Fibroblast of skin of left biceps (primary cell): ENCODE measurements around the gene INMT.

Experiments
- DNase-seq, 2 experiments: peaks; one replicate each; pipeline ENCODE4 v3.0.0-alpha.2; 2013; ENCODE audit warnings: low read depth in 2 of 2

The INMT gene

DNA sequence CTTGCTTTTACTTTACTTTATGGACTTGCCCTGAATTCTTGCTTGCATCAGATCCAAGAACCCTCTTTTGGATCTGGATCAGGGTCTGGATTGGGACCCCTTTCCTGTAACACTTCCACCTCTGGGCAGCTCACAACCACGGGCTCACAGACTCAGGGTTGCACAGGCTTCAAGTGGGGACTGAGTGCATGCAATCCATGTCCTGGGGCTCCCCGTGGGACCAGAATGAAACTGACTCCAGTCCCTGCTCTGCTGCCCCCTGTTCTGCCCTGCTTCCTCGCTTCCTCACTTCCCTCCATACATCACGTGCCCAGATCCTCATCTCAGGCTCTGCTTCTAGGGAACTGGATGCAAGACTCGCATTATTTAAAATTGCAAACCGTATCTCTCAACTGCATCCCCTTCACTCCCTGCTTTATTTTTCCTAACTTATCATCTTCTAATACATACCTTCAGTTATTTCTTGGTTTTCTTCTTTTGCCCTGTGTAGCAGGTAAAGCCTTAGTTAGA, 23.3 kb upstream of the INMT start:
- DNase-seq = no peak

DNA sequence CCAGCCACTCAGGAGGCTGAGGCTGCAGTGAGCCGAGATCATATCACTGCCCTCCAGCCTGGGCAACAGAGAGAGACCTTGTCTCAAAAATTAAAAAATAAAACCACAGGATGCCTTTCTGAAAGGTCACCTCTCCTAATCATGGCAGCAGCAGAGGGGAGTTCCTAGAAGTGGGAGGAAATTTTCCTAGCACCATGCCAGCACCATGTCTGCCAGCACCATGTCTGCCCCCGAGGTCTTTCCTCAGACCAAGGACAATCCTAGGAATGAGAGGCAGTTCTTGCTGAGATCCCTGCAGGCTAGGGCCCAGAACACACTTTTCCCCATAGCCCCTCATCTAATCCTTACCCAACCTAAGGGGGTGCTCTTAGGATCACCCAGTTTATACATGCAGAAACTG, 22.3 kb upstream of the INMT start:
- DNase-seq = no peak

DNA sequence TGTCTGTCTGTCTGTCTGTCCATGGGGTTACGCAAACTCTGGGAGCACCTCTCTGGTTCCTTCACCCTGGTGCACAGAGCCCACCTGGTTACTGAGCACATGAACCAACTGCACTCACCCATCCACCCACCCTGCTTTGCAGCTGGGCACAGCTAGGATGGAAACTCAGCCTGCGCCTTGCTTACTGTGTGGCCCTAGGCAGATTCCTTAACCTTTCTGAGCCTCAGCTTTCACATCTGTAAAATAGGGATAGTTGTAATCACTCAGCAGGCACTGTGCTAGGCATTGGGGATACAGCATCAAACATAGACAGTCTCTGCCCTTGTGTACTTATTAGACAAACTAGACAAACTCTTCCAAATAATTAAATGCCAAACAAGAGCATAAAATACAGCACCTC, 21.8 kb upstream of the INMT start:
- DNase-seq = no peak

DNA sequence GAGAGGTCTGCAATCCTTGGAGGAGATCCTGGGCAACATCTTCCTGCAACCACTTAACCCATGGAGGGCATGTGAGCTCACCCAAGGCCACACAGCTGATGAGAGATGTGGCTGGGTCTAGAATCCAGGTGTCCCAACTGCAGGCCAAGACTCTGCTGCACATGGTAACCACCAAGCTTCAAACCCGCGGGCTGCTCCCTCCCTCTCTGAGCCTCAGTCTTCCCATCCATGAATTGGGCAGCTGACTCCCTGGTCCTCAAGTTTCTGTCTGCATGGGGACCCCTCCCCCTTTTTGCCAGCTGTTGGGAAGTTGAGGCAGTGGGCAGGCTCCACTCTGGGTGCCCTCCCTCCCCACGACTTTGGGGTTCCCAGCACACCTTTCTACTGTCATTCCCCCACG, 20.9 kb upstream of the INMT start:
- no peak for DNase-seq

DNA sequence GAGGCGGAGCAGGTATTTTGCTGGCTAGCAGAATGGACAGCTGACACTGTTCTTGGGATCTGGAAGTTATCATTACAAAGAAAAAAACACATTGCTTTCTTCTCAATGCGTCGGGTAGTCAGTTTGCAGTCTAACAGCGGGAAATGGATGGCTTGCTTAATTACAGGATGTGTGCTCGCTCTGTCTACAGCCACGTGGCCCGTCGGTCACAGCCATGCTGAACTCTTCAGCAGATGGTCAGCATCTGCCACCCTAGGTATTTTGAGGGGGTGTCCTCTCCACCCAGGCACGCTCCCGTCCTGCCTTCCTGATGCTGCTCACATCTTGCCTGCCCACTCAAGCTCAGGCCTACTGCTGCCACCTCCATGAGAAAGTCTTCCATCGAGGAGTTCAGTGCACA, 20.4 kb upstream of the INMT start:
- DNase-seq = no peak

DNA sequence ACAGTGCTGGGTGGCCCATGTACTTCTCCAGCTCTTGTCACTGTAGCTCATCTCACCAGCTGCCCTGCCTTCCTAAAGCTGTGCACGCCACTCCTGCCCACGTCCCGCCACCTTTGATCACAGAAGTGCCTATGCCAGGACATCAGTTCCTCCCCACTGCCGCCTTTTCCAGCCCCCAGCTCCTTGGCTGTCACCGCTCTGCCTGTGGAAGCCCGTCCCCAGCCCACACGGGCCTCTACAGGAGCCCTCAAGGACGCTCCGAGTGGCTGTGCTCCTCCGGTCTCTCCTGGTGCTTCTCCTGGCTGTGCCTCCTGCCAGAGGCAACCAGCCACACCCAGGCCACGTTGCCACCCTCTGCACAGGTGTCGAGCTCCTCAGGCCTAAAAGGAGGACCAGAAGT, 19.3 kb upstream of the INMT start:
- DNase-seq = no peak

DNA sequence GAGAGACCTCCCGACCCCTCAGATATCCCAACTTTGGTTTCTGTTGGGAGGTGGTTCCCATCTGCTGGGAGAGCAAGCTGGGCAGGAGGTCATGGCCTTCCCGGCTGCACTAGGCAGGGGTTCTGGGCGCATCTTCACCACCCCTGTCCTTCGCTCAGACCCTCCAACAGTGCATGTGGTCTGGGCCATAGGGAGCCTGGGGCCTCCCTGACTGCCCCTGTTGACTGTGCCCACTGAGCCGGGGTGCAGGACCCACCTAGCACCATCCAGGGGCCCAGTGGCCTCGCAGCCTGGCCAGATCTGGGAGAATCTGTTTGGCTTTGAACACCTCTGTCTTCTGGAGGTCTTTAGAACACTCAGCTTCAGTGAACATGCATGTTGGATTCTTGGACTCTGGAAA, 18.7 kb upstream of the INMT start:
- DNase-seq = no peak

DNA sequence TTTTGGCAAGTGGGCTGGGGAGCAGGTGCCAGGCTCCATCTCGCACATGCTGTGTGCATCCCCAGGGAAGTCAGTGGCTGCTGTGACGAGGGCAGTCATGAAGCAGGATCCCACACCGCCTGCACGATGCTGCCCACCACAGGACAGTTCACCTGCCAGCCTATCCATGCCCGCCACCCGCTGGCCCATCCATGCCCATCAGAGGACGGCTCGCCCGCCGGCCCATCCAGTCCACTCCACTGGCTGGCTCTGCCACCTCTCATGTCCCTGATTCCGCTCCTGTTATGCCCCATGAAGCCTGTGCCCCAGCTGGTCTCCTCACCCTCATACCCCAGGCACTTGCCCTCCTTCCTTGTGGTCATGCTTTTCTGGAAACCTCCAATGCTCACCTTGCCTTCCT, 18.2 kb upstream of the INMT start:
- no peak for DNase-seq

DNA sequence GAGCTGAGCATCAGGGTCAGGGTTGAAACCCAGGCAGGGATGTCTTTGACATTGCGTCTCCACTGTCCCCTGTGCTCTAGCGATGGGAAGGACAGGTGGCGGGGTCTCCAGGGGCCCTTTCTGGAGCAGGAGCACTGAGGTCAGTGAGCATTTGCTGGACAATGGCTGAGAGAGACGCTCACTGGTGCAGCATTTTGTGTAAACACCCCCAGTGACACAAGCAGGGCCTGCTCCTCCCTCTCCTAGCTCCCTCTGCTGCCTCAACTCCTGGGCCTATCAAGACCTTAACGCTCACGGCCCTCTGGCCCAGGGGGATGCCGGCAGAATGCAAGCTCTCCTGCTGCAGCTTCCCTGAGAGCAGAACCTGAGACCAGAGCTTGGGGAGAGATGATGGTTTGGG, 17.4 kb upstream of the INMT start:
- no peak for DNase-seq

DNA sequence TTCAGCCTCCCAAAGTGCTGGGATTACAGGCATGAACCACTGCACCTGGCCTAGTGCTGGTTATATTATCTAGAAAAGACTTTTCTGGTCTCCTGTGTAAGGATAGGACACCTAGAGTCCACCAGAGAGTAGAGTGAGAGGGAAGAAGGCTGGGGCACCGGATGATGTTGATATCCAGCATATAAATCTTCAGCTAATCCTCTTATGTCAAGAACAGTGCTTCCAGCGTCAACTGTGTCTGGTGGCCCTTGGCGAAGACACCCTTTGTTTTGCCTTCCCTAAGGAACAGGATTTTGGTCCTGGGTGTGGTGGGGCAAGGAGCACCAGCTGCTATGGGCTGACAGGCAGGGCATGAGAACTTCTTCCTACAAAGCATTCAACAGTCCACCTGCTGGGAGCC, 16.3 kb upstream of the INMT start:
- DNase-seq = no peak

DNA sequence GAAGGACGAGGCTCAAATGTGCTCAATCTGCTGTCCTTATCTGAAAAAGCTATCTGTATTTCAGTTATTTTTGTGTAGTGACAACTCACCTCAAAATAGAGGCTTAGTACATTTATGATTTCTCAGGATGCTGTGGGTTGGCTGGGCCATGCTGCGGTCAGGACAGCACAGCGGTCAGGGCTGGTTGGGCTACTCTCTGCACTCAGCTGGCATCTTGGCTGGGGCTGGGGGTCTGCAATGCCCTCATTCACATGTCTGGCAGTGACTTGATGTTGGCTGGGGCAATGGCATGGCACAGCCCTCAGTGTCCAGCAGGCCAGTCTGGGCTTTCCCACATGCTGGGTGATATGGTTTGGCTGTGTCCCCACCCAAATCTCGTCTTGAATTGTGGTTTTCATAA, 15.6 kb upstream of the INMT start:
- DNase-seq = no peak

DNA sequence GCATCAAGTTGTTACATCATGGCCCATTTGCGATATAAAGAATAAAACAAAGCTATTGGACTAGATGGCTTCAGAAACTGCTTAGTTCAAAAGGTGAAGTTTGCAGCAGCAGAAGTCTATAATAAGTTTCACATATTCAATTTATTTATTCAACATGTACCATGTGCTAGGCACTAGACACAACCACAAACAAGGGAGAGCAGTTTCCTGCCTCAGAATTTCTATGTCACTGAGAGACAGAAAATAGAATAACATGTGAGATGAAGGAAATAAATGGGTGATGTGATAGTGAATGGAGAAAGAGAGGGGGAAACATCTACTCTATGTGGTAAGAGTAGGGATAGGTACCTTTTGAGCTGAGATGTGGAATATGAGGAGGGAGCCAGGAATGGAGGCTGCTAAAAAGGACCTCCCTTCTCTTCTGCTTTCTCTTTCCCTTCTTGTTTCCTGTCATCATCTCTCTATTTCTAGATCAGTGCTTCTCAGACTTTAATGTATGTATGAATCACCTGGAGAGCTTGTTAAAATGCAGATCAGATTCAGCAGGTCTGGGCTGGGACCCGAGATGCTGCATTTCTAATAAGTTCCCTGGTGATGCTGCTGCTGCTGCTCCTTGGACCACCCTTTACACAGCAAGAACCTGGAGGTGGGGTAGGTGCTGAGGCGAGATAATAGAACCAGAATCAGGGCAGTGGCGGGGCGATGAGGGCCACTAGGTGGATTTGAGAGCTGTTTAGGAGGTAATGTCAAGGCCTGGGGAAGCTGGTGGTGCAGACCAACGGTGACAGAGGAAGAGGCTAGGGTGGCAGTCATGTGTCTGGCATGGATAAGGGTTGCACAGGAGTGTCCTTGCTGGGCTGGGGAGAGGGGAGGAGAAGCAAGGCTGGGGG, 13.7 kb upstream of the INMT start:
- DNase-seq = no peak

DNA sequence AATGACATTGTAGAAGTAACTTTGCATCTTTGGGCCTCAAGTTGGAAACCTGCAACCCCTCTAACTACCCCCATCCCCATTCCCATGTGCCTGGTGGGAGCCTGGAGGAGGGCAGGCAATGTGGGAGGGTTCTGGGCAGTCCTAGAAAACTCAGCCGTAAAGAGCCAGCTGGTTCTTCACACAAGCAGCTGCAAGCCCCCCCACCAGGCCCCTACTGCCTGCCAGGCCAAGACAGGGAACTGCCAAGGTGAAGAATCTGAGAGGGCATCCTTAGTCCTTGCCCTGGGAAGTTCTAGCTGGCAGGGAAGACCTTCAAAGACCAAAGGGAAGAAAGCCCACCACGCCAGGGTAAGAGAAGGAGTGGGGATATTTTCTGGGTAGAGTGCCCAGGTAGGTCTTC, 12.2 kb upstream of the INMT start:
- DNase-seq = no peak

DNA sequence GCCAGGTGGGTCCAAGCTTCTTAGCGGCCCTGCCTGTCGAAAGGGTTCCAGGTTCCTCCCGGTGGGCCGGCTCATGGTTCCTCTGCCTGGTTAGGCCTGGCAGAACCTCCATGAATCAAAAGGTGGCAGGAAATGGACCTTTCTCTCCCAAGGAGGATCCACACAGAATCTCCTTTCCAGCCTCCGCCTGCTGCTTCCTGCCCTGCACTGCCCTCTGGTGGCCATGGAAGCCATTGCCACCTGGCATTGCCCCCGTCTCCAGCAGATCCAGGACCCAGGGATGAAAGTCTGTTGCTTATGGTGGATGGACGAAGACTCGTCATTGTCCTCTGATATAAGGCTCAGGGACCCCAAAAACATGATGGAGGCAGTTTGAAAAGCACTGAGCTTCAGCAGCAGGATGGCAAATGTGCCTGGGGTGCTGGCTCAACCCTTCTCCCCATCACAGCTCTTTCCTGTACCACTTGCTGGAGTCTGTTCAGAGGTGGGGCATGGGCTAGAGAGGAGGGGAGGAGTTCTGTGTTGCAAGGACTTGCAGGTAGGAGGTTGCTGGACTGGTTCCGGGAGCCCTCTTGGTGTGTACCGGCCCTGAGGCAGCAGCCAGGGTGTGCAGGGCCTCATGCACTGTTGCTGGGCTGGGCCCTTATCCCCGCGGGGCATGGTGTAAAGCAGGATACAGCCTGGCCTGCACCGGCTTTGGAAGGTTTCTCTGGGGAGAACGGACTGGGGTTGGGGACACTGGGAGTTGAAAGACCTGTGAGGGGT, 11.3 kb upstream of the INMT start:
- no peak for DNase-seq

DNA sequence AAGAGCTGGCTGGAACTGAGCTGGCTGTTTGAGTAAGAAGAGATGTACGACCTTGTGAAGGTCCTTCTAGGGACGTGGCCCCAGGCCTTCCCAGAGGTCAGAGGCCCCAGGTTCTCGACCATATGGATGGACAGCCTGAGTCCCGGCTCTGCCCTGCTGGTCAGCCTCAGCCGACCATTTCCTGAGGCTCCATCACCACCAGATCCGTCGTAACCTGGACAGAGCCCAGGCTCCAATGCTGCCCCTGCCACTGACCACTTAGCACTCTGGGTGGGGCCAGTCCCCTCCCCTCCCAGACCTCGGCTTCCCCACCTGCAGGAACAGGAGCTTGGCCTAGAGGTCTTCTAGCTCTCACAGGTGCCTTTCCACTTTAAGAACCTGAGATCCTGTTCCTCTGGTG, 10.6 kb upstream of the INMT start:
- DNase-seq = no peak

DNA sequence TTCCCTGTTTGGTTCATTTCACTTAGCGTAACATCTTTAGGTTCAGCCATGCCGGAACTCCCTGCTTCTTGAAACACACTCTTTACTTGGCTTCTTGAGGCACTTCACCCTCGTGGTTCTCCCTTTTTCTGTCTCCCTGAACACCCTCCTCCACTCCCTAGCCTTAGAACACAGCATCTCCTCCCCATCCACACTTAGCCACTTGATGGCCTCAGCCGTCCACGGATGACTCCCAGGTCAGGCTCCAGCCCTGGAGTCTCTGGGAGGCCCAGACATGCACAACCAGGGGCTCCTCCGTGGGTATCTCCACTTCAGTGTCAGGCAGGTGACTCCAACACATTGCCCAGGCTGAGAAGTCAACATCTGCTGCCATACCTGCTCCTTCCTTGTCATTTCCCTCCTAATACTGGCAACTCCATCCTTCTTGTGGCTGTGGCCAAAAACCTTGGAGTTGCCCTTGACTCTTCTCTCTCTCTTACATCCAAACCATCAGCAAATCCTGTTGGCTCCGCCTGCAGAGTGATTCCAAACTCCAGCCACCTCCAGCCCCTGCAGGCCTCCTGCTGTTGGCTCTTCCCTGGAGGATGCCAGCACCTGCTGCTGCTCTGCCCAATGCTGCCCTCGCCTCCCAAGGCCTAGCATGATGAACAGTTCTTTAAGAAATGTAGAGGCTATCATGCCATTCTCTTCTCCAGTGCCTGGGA, 8.4 kb upstream of the INMT start:
- DNase-seq = no peak

DNA sequence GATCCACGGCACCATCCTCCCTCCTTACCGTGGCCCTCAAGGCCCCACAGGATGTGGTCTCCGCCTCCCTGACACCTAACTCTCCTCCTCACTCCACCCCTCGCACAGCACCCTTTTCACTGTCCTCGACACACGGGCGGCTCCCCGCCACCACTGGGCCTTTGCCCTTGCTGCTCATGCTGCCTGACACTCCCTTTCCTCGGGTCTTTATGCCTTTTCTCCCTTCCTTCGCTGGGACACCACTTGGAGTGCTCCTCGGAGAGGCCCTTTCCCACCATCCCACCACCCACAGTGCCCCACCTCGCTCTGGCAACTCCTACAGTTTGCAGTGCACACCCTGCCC, 7.9 kb upstream of the INMT start:
- no peak for DNase-seq

DNA sequence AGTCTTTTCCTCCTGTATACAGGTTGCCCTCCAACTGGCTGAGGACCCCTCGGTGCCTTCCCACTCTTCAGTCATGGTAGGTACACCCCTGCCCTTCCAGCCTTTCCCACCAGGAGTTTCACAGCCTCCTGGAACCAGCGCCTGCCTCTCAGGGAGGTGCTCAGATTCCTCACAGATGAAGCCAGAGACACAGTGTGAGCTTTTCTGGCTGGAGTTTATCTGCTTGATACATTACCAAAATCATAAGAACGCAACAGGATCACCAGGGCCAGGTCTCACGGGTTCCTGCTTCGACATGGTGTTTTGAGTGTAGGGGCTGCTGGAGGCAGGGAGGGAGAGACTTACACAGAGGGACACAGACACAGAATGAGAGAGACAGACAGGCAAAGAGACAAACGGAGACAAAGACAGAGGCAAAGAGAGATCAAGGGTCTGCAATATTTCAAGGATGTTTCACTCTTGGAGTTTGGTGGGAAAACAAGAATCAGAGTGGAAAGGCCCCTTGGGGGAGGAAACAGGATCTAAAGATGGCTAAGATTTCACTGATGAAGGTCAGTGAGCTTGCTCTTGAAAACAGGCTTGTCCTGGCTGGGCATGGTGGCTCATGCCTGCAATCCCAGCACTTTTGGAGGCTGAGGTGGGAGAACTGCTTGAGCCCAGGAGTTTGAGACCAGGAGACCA, 6.5 kb upstream of the INMT start:
- no peak for DNase-seq

DNA sequence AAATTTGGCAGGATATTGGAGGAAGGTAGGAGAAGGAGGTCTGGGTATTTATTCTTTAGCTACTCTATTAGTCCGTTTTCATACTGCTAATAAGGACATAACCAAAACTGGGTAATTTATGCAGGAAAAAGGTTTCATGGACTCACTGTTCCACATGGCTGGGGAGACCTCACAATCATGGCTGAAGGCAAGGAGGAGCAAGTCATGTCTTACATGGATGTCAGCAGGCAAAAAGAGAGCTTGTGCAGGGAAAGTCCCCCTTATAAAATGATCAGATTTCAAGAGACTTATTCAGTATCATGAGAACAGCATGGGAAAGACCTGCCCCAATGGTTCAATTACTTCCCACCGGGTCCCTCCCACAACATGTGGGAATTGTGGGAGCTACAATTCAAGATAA, 1.9 kb upstream of the INMT start:
- no peak for DNase-seq

DNA sequence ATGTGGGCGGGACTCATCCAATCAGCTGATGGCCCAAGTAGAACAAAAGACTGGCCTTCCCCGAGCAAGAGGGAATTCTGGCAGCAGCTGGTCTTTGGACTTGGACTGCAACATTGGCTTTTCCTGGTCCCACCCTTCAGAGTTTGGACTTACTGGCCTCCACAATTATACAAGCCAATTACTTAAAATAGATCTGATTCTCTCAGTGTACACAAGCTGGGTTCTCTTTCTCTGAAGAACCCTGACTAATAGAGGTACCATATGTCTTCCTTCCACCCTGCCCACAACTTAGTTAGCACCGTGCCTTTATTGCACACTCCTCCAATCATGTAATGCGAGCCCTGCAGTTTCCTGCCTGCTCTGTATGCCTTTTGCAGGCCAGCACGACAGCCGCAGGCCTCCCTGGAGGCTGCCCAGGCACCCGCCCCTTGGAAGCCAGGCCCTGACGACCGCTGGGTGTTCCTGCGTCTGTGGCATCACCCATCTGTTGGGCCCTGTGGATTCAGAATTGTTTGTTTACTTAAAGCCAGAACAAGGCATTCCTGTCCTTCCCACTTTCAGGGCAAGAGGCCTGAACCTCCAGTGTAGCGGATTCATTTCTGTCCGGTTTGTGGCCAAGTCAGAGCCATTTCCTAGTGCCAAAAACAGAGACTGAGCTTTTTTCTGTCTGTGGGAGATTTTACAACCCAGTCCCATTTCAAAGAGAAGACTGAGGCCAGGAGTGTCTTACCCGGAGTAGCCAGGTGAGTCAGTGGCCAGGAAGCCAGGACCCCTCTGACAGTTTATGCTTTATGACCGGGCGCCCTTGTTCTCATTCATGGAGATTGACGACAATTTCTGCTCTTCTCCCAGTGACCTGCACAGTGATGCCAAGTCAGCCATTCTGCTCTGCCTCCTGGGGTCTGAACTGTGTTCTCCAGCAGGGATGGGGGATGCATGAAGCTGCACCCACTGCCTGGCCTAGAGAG, 968 bp upstream of the INMT start:
- DNase-seq = no peak

DNA sequence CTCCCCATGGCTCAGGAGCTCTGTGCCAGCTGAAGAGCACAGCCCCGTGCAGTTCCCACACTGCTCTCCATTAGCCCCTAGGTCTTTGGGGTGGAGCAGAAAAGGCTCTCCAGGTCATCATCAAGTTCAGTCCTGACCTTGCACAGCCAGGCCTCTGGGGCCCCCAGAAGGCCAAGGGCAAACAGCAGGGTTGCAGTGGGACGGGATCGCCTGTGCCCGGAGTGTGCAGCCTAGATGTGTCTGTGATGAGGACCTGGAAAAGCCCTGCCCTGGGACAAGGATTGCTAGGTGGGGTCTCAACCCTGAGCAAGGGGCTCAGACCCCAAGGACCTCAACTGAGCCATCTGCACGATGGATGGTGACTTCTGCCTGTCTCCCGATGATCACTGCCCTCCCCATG, 549 bp downstream of the INMT start:
- no peak for DNase-seq
